Activated CD4-positive, alpha-beta T cell treated with anti-CD3 and anti-CD28 coated beads for 1 hour (primary cell): Measurements from ENCODE around the gene LRRC10.

Source experiments
- DNase-seq: peaks from one replicate; pipeline ENCODE4 v3.0.0-alpha.2; 2020

LRRC10 gene

GRCh38 chr12:69610729-69611128 is at the start of gene LRRC10:
TSS of gene LRRC10 (minus strand) at chr12:69610907. CDS start at chr12:69610838, 69 bp downstream.
- DNase-seq: no peak

DNA sequence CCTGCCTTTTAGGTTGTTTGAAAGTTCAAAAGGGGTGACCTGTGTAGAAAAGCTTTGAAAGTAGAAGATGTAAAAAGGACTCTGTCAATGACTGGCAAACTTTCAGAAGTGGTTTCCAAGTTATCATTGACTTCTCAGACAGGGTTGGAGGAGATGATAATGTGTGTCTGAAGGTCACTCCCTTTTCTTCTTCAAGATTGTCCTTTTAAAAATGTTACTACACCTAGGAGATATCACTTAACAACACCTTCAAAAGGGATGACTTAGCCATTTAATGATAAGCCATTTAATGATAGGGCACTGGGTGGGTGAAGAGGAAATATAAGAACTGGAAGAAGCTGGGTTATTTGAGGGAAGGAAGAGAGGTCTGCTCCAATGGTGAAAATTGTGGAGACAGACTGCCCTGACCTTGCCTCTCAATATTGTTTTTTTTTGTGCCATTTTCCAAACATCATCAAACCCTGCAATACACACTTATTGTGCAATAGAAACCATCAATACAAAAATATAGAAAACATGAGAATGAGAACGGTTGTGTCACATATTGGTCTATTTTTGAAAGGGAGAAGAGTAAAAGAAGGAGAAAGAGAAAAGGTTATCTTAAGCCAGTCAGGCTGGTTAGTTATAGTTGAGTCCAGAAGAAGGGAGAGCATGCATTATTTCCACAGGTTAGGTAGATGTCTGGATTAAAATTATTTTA is 49.6 kb upstream of the LRRC10 start:
- no peak for DNase-seq

- DNase-seq: no peak
Measured at GRCh38 chr12:69658203-69658602, 47.5 kb upstream of the LRRC10 start.

DNA sequence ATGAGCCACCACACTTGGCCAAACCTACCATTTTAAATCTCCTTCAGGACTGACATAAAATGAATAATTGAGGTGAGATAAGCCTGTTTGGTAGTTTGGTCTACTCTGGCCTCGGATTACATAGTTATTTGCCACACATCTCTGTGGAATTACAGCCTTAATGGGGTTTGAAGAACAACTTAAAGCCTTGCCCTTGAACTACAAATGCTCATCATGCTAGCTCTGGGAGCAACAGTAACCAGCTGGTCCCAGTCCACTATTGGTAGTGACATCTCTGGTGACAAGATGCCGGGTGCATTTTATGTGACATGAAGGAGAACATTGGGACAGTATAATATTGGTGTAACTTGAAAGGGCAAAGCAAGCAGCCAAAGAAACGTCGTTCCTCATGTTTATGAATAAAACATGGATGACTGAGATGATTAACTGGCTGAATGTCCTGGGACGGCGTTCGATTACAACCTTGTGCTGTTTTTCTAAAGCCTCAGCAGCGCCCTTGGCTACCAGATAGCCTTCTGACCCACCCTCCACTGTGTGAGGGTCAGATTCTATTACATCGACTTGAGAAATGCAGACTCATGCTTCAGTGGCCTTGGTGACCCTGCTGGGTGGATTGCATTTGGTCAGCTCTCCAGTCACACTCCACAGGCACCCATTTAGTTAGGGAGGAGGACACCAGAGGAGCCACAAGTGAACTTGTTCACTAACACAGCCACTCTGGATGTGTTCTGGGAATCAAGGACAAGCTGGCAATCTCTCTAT is 46.9 kb upstream of the LRRC10 start:
- DNase-seq: no peak

DNA sequence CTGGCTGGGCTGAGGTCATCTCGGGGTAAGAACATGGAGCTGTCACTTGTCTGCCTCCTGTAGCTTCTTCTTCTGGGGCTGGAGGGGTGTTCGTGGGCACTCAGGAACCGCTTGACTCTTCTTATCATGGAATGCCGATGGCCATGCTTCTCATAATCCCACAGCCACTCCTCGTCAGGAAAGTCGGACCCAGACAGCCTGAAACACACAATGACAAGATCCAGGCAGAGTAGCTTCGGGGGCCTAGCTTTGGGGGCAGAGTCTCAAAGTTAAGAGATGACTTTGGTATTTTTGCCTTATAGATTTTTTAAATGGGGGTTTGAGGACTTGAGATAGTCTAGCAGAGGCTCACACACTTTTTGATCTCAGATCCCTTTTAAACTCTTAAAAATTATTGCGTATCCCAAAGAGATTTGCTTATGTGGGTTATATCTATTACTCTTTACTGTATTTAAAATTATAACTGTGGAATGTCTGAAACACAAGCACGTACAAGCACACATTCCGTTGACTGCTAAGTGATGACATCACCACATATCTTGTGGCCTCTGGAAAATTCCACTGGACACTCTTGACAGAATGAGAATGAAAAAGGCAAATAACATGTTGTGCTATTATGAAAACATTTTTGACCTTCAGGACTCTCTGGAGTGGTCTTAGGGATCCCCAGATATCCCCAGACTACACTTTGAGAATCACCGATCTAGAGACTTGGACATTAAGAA is 45.1 kb upstream of the LRRC10 start:
- DNase-seq: no peak

DNA sequence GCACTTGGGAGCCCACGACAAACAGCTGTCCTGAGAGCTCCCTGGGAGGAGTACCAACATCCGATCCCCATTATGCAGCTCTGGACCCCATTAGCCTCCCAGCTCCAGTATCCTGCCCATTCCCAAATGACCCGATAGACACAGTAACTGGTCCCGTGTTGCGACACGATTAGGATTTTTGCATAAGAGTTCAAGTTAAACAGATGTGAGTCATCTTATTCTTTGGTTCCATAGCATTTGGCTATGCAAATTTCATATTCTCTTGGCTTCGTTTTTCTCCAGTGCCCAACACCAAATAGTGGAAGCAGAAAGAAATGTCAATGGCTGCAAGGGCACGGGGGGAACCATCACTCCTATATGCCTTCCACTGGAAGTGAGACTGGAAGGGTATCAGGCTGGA is 43.0 kb upstream of the LRRC10 start:
- no peak for DNase-seq

GRCh38 chr12:69651922-69652321 is 41.2 kb upstream of the LRRC10 start:
- DNase-seq: no peak

DNA sequence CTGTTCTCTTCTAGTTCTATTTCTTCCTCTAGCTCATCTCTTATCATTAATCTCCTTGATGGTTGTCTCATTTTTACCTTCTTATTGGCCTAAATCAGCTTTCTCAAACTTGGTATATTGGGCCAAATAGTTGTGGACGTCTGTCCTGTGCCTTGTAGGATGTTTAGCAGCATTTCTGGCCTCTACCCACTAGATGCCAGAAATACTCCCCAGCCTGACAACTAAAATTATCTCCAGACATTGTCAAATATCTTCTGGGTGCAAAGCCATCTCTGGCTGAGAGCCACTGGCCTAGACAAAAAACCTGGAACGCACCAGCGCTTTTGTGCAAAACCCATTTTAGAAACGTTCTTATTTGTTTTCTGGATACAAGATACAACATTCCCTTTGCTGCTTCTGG is 38.8 kb upstream of the LRRC10 start:
- DNase-seq: no peak

DNA sequence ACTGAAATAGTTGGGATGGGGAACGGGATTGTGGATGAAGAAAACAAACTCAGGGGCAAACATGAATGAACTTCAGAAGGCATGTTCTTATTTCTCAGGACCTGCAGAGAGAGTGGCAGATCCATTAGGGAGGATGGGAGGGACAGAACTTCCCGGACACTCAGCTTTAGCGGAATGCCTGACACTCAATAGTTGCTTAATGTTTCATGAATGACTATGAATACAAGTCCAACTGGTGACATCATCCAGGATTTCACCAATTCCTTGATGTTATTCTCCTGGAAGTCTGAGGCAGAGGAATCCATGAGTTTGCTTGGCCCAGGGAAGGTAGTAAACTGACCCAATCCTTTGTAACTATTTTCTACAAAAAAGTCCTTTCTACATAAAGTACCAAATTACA is 37.8 kb upstream of the LRRC10 start:
- DNase-seq: no peak

- no peak for DNase-seq
Measured at GRCh38 chr12:69647178-69647577, 36.5 kb upstream of the LRRC10 start.

GRCh38 chr12:69645031-69645430 is 34.3 kb upstream of the LRRC10 start:
- no peak for DNase-seq

- no peak for DNase-seq
Measured at GRCh38 chr12:69644511-69644910, 33.8 kb upstream of the LRRC10 start.

GRCh38 chr12:69642531-69642930 is 31.8 kb upstream of the LRRC10 start:
- no peak for DNase-seq

- DNase-seq: no peak
Measured at GRCh38 chr12:69641546-69641945, 30.8 kb upstream of the LRRC10 start.

GRCh38 chr12:69639400-69640016 is 28.8 kb upstream of the LRRC10 start:
- peak; percentile 29 for DNase-seq

DNA sequence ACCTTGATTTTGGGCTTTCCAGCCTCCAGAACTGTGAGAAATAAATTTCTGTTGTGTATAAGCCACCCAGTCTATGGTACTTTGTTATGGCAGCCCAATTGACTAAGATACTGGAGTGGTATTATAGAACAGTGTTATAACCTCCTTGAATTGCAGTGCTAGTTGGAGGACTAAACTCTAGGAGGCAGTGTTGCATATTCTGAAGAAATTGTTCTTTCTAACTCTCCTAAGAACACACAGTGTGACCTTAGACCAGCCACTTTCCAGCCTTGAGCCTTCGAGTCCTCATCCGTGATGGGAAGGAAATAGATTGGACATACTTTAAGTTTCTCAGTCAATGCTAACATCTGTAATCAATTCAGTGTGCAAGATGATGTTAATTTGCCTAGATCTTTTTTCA is 22.4 kb upstream of the LRRC10 start:
- no peak for DNase-seq

GRCh38 chr12:69630191-69630590 is 19.5 kb upstream of the LRRC10 start:
- no peak for DNase-seq

DNA sequence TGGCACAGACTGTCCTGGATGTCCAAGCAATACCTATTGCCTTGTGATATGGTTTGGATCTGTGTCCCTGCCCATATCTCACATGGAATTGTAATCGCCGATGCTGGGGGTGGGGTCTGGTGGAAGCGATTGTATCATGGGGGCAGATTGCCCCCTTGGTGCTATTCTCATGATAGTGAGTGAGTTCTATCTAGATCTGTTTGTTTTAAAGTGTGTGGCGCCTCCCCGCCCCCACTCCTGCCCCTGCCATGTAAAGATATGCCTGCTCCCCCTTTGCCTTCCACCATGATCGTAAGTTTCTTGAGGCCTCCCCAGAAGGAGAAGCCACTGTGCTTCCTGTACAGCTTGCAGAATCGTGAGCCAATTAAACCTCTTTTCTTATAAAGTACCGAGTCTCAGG is 16.8 kb upstream of the LRRC10 start:
- DNase-seq: no peak

GRCh38 chr12:69623970-69624369 is 13.3 kb upstream of the LRRC10 start:
- no peak for DNase-seq

GRCh38 chr12:69621551-69621950 is 10.8 kb upstream of the LRRC10 start:
- DNase-seq: no peak

DNA sequence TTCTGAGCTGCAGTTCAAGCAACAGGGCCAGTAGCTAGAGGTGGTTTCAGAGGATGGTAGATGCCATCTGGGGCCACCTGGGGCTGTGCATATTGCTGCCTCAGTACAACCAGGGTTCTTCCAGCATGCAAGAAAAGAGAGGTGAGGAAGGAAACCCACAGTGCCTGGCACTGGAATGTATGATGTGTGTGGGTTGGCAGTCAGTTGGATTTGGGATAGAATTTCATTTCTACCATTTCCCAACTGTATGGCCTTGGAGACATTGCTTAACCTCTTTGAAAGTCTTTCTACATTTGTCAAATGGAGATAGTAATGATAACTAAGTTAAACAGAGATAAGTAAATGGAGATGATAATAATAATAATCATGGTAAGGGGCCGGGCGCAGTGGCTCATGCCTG is 10.2 kb upstream of the LRRC10 start:
- DNase-seq: no peak

- no peak for DNase-seq
Measured at GRCh38 chr12:69620077-69620476, 9.4 kb upstream of the LRRC10 start.

DNA sequence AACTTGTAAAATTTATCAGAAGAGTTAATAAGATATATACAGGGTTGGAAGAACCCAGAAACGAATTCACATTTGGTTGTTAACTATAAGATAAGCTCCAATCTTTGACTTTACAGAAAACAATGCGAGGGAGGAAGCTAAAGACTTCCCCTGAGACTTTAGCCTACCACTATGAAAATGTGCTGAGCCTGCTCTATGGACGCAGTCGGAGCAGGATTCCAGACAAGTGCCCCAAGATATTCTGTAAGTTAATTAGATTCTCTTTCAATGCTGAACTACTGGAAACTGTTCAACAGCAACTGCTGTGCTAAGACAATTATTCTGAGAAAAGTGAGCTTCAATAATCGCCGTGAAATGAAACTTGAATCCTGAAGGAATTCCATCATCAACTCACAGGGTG is 8.3 kb upstream of the LRRC10 start:
- no peak for DNase-seq

GRCh38 chr12:69616025-69616424 is 5.3 kb upstream of the LRRC10 start:
- no peak for DNase-seq
